Omental fat pad (tissue), 4 donors: ENCODE measurements around the gene YOD1. TPM values are rescaled to one million over a fixed set of nuclear protein-coding genes. Genes with fewer than 3 reads are reported as not detected.

Source experiments
- ATAC-seq: fragments of 150-250 bp; one replicate; pipeline ENCODE4 v1.9.1; 2016; ENCODE audit warnings: mild to moderate bottlenecking, moderate library complexity; ENCODE audit not compliant: low FRiP score
- DNase-seq: peaks from one replicate; pipeline ENCODE4 v3.0.0-alpha.2; 2019; ENCODE audit warnings: low spot score
- CTCF ChIP-seq, 3 donors: fragments of 450-650 bp; IDR thresholded peaks; one replicate each; pipeline ENCODE4 v1.5.1; 2016 to 2017; ENCODE audit warnings: antibody characterized with exemption in 3 of 3, mild to moderate bottlenecking in 3 of 3, moderate library complexity in 2 of 3
- total RNA-seq, 4 donors: library from RNA; depleted of rRNA; stranded (reverse); fragments of >200 nt; gene quantifications; one replicate each; pipeline ENCODE4 v1.1.0, GENCODE V29; 2016

Gene YOD1
- total RNA-seq, 4 donors from 2014 or later = 6.1 to 11.7 (median 7.9) TPM

GRCh38 chr1:207017615-207018559 is 33.1 kb downstream of the YOD1 start:
- no peak for DNase-seq
- TF ChIP-seq CTCF (IDR thresholded peaks at IDR 0.05) = no peak
- ATAC-seq = no peak

- DNase-seq = no peak
- TF ChIP-seq CTCF (IDR thresholded peaks at IDR 0.05) = no peak
- ATAC-seq = no peak
Observed at GRCh38 chr1:207015791-207016190, 35.2 kb downstream of the YOD1 start.

GRCh38 chr1:207014728-207015127 is 36.3 kb downstream of the YOD1 start:
- DNase-seq = no peak
- no peak for TF ChIP-seq CTCF (IDR thresholded peaks at IDR 0.05)
- ATAC-seq = no peak

GRCh38 chr1:207013321-207014085 is 37.5 kb downstream of the YOD1 start:
- no peak for ATAC-seq
- DNase-seq = no peak
- no peak for TF ChIP-seq CTCF (IDR thresholded peaks at IDR 0.05)

- no peak for ATAC-seq
- DNase-seq = no peak
- no peak for TF ChIP-seq CTCF (IDR thresholded peaks at IDR 0.05)
Observed at GRCh38 chr1:207010726-207011125, 40.3 kb downstream of the YOD1 start.

GRCh38 chr1:207009945-207010344 is 41.1 kb downstream of the YOD1 start:
- ATAC-seq (no peak), DNase-seq (no peak)
- TF ChIP-seq CTCF (IDR thresholded peaks at IDR 0.05) = no peak
